Stimulated activated CD4-positive, alpha-beta T cell treated with anti-CD3 and anti-CD28 coated beads, Interleukin-4, amount 100 ng/mL, for 4 hours (primary cell): ENCODE results near the gene MIOS.

ENCODE experiments used
- DNase-seq, 2 experiments: peaks; one replicate each; pipeline ENCODE4 v3.0.0-alpha.2; 2020

The MIOS gene

DNA sequence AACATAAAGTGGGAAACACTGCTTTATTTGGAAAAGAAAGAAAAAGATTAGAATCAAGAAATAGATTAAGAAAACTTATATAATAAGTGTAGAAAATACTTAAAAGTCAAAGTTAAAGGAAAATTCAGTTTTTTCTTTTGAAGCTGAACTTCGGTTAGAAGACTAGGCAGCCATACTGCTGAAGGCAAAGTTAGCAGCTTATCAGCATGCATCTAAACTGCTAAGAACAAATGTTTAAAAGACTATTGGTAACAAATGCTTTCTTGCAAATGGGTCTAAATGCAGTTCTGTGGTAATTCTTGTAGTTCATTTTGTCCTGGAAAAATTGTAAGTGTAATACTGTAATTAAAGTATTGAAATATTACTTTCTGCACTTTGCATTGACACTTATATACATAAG is 18.0 kb downstream of the MIOS start:
- no peak for DNase-seq

- no peak for DNase-seq
Measured at GRCh38 chr7:7585241-7585928, 18.7 kb downstream of the MIOS start.

DNA sequence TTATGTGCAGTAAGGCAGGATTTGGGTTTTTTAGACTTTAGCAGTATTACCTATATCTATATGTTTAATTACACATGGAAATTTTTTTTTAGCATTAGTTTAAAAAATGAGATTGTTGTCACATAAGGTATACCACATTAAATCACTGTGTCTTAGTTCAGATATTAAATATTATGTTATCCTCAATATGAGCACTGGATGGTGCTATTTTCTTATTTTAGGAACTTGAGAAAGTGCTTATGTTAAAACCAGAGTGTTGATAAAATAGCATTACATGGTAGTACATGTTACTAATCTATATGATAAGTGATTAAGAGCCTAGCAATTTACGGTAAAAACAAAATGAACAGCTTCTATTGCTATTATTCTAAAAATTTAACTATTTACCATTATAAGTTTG is 28.8 kb downstream of the MIOS start:
- DNase-seq: no peak

DNA sequence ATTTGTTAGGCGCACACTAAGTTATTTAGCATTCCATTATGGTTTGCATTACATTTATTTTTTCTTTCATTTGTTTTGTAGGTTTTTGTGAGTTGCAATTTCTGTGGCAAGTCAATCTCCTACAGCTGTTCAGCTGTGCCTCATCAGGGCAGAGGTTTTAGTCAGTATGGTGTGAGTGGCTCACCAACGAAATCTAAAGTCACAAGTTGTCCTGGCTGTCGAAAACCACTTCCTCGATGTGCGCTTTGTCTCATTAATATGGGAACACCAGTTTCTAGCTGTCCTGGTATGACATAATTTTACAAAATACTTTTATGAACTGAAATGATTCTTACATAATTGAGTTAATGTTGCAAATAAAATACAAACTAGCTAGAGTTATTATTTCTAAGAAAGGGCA is 29.5 kb downstream of the MIOS start:
- no peak for DNase-seq

DNA sequence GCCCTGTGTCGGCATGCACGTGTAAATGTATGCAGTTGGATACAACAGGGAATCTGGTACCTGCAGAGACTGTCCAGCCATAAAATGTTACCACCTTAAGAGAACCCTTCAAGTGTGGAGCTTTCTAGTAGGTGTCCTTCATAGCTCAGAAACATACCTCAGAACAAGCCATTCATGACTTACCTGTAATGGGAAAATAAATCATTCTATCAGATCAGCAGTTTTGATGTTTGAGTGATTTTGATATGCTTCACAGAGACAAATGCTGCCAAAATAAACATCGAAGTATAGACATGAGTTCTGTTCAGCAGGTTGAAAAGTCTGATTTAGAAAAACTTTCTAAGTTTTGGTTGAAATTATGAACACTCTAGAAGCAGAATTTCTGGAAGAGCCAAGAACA is 40.3 kb downstream of the MIOS start:
- DNase-seq: no peak

DNA sequence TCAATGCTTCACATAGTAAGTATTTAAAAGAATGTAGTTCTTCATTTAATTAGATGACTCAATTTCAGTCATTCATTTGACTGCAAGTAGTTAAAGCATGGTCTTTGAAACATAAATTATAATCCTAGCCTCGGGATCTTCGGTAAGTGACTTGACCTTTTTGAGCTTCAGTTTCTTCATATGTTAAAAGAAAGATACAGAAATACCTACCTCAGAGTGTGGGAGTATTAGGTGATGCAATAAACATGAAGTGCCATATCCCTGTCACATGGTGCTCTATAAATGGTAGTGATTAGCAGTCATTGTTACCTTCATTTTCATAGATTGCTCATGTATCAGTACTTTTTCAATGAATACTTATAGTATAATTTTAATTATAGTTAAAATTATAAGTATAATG is 42.6 kb downstream of the MIOS start:
- DNase-seq: no peak

- DNase-seq: no peak
Measured at GRCh38 chr7:7612519-7612918, 45.8 kb downstream of the MIOS start.

- DNase-seq: no peak
Measured at GRCh38 chr7:7613210-7613609, 46.5 kb downstream of the MIOS start.

DNA sequence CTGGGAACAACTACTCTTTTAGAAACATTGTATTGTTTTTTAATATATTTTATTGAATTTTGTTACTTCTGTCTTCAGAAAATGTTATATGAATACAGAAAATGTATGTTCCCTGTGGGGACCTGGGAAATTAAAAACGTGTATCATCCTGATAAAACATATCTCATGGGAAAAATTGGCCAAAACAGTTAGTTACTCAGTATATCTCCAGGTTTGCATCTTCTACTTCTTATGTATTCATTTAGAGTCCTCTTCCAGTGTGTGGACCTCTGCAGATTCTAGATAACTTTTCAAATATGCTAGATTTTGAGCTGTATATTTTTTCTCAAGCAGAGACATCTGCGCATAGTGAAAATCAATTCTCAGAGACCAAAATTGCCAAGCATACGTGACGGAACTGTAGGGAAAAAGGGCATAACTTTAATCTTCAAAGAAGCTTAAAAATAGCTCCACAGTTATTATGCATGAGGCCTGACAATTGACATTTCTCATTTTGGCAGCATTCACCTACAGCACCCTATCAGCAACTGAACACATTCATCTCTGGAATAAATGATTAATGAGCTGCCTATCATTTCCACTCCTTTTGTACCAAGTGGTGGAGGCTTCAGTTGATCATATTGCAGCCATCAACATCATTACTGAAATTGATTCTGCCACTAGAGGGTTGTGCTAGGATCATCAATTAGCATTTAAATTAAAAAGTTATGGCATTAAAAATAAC is 47.5 kb downstream of the MIOS start:
- DNase-seq: no peak

DNA sequence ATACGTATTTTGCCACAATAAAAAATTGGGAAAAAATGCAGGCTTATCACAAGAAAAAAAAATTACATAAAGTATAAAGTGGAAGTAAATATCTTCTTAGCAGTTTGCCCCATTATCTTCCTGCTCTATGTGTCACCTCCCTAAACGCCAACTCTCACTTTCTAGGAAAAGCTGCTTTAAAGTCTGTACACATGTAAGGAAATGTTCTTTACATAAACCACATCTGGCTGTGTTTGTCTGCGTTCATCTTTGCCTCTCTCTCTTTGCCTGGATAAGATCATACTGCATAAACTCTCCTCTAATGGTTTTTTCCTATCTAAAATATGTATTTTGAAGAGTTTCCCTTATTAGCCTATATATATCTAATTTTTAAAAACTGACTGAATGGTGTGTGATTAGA is 50.9 kb downstream of the MIOS start:
- no peak for DNase-seq

DNA sequence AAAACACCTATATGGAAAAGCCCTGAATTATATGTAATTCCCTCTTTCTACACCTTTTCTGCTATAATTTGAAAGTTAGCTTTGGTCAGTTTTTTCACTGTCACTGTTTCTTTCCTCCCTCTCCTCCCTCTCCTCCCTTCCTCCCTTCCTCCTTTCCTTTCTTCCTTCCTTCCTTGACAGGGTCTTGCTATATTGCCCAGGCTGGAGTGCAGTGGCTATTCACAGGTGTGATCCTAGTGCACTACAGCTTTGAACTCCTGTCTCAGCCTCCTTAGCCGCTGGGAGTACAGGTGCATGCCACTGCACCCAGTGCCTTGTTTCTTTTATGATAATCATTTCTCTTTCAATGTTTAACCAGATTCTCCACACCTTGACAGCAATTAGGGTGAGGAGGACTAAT is 51.7 kb downstream of the MIOS start:
- DNase-seq: no peak

GRCh38 chr7:7620236-7620635 is 53.6 kb downstream of the MIOS start:
- DNase-seq: no peak

- DNase-seq: no peak
Measured at GRCh38 chr7:7620644-7621210, 54.0 kb downstream of the MIOS start.

GRCh38 chr7:7628476-7628875 is 61.8 kb downstream of the MIOS start:
- no peak for DNase-seq

DNA sequence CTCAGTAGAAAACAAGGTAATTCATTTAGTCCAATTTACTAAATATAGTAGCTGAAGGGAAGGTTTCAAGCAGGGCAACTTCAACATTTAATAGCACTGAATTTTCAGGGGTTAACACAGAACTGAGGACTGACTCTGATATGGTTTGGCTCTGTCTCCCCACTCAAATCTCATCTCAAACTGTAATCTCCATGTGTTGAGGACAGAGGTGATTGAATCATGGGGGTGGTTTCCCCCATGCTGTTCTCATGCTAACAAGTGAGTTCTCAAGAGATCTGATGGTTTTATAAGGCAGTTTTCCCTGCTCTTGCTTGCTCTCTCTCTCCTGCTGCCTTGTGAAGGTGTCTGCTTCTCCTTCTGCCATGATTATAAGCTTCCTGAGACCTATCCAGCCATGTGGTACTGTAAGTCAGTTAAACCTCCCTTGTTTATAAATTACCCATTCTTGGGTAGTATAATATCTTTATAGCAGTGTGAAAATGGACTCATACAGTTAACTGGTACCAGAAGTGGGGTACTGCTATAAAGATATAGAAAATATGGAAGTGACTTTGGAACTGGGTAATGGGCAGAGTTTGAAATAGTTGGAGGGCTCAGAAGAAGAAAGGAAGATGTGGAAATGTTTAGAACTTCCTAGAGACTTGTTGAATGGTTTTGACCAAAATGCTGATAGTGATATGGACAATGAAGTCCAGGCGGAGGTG is 64.1 kb downstream of the MIOS start:
- DNase-seq: no peak

DNA sequence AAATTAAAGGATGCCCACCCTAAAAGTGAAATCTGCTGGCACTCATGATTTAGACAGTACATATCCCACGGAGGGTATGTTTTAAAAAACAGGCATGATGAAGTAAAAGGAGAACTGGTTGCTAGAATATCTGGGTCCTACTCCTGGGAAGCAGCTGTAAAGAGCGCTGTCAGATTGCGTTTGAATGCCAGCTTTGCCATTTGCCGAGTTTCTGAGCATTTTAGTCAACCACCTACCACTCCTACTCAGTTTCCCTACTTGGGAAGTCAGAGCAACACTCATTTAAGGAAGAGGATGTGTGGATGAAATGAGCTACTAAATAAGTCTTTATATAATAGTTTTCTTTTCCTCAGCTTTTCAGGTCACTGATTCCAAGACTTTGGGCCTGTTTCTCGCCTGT is 72.7 kb downstream of the MIOS start:
- no peak for DNase-seq

DNA sequence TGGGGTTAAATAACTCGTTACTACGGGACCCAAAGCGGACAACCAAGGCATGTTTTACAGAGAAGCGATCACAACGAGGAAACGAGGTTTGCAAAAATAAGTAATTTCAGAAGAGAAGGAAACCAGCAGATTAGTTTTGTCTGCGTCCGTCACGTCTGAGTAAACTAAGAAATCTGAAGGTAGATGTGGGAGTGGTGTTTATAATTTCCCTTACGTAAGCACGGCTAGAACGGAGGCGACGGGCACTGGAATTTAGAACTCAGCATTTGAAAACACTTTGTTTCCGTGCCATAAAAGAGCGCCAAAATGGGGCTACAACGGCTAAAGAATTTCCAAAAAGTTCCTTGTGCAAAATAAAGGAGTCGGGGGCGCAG is 73.2 kb downstream of the MIOS start:
- DNase-seq: peak; percentile 33 to 67

GRCh38 chr7:7640221-7641128 is 73.8 kb downstream of the MIOS start, which contains the start of gene UMAD1:
Gene UMAD1, plus strand, starts transcription at chr7:7640752. Its CDS starts 32,620 bp downstream, at chr7:7673372.
- DNase-seq: peak; percentile 90 to 99

DNA sequence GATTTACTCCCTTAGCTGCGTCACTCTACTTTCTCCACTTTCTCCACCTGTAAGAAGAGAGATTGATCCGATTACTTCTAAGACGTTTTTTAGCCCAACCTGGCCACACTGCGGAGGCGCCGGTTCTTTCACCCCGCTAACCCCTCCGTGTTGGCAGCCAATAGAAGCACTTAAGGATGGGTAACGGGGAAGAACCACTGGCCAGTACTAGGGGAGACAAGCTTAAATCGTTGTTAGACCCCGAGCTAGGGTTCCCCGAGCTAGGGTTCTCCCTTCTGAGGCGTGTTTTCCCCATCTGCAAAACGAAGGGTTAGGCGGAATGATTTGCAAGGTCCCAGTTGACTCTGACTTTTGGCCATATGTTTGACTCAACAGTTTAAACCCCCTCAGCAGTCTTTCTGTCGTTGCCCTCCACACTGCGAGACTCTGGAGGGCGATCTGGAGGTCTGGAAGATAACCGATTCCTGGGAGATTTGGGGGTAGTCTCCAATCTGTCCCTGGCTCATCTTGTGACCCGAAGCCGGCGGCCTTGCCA is 74.5 kb downstream of the MIOS start:
- no peak for DNase-seq

- DNase-seq: no peak
Measured at GRCh38 chr7:7642081-7642480, 75.4 kb downstream of the MIOS start.

GRCh38 chr7:7647495-7648036 is 80.9 kb downstream of the MIOS start:
- no peak for DNase-seq

GRCh38 chr7:7650682-7651206 is 84.1 kb downstream of the MIOS start:
- DNase-seq: no peak
